GM19468 (cell line): ENCODE data around the gene TRIM40.

Experiments
- ATAC-seq: cut with Tn5 transposase; IDR thresholded peaks from one replicate; pipeline ENCODE4 v1.9.1; 2021; ENCODE audit warnings: mild to moderate bottlenecking, moderate library complexity, moderate number of reproducible peaks; ENCODE audit not compliant: unreplicated experiment; ENCODE audit errors: extremely low read depth

Gene TRIM40

DNA sequence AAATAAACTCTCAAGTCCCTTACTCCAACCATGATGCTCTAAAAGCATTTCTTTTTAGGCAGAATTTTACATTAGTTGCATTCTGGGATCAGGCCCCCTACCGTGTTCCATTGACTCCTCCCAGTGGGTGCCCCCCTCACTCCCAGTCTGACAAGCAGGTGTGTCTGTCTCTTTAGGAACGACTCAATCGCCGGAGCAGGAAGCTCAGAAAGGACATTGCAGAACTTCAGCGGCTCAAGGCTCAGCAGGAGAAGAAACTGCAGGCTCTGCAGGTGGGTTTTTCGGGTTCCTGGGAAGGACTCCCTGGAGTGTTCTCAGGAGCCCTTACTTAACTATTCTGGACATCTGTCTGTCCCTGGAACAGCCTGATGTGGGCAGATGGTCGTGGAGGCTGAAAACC is 9.9 kb downstream of the TRIM40 start:
- no peak for ATAC-seq

DNA sequence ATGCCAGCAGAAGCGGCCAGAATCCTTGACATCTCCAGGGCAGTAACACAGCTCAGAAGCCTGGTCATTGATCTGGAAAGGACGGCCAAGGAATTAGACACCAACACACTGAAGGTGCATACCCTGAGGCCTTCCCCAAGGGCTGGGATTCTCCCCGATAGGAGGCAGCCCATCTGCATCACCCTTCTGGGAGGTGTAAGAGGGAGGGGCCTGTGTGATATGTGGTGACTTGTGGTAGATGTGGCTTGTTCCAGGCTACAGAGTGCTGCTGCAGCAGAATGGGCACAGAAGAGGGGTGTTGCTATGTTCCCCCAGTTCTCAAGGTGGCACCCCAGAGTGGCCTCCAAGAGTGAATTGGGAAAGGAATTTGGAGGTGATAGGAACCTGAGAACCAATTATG is 11.2 kb downstream of the TRIM40 start:
- no peak for ATAC-seq

DNA sequence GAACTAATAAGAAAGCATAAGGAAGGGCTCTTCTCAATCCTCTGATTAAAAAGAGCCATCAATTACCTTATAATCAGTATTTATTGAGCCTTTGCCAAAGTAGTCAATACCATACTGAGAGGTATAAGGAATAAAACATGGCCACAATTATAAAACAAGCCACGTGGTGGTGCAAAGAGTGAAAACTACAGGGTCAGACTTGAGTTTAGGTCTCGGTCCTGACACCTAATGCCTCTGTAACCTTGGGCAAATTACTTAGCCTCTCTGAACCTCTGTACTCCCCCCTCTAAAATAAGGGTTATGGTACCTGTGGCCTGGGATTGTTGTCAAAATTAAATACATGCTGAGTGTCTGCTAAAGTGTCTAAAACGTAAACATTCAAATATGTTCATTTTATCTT is 13.3 kb downstream of the TRIM40 start:
- ATAC-seq: no peak

DNA sequence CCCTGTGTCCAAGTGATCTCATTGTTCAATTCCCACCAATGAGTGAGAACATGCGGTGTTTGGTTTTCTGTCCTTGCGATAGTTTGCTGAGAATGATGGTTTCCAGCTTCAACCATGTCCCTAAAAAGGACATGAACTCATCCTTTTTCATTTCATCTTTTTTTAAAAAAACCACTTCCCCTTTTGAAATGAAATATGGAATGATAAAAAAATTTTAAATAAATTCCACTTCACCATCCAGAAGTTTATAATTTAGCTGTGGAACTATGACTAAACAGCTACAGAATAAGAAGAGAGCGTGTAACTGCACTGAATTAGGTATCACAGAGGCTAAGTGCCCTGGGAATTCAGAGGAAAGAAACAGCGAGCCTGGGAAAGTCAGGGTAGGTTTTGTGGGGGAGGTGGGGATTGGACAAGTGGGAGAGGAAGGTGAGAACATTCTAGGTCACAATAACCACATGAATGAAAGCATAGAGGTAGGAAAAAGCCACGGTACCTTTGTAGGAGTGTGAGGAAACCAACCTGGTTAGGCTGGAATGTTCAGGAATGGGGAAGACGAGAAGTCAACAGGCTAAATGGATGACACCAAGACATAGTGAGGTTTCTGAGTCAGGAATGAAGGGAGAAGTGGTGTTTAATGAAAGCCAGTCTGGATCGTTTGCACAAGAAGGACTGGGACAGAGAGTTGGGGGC is 14.1 kb downstream of the TRIM40 start:
- ATAC-seq: no peak

DNA sequence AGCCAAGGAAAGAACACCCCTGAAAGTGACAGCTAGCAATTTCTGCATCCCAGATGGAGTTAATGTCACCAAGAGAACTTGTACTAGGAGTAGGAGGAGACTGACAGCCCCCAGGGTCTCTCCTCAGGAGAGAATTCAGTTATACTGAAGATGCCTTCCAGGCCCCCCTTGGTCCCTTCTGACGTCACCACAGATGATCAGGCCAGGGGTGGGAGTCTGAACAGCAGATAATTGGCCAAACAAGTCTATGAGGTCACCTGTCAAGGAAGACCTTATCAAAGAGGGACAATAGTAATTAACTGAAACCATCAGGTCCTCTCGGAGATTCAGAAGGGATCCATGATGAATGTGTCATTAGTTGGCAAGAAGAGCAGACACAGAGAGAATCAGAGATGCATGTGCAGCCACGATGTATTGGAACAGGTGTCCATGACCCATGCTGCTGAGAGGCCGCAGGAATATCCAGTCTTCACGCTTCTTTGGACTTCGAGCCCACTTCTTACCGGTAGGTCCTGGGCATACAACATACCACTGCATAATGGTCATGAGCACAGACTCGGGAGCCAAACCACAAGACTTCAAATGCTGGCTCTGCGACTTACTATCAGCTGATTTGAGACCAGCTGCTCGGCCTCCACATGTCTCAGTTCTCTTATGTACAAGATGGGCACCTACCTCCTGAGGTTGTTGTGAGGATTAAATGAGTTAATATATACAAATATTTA is 14.9 kb downstream of the TRIM40 start:
- no peak for ATAC-seq

DNA sequence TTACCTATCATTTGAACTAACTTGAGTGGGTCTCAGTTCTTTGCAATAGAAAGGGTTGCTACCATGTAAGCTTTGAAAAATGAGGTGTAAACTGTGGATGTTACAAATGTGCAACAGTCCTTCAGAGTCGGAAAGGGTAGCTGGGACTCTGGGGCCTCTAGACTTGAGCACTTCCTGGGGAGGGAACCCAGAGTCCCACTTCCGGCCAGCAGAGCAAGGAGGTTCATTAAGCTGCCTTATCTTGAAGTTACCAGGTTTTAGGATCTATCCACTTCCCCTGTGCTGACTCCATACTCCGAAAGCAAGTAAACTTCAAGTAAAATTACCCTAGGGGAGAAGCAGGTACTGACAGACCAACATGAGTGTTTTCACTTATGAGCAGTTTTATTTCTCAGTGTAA is 15.6 kb downstream of the TRIM40 start:
- ATAC-seq: no peak

DNA sequence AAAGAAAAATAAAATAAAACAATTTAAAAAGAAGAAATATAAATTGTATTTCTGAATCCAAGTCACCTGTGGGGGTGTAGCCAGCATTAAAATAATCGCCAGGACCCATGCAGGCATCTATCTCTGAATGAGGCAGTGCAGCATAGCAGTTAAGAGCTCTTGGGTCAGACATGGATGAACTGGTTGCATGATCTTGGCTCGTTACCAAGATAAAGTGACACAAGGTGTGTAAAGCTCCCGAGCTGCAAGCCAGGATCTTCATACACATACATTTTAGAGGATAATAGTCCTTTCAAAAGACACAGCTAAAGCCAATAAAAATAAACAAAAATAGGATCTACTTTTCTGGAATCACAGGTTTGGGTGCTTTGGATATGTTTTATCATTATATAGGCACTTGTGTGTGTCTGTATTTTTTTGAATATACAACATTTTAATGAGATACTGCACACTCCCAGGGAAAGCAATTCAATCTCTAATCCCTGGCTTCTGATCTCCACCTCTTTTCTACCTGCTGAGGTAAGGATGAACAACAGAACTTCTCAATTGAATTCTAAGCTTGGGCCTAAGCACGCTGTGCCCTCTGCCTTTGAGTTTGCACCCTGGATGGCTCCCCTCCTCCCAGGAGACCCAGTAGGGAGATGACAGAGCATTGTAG is 16.2 kb downstream of the TRIM40 start:
- no peak for ATAC-seq

DNA sequence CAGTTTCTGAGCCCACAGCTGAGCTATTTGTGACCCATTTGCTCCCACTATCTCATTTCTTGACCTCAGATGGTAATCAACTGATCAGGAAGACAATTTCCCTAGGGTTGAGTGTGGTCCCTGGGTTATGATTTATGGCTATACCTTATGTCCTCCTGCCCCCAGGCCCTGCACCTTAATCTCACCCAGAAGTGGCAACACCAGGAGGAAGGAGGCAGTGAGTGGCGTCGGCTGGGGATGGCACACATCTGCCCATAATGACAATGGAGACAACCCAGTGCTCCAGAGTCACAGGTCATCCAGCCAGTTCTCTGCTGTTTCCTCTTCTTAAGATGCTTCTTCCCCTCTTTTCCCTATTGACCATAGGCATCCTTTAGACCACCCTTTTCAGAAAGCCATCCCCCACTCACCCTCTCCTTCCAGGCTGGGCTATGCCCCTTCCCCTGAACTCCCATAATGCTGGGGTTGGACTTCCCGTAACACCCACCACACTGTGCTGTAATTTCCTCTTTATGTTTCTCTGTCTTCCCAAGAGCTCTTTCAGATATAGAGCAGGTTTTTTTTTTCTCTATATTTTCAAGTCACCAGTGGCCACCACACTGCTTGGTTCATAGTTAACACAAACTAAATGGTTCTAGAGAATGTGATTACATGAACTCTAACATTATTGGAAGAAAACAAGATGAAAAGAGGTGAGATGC is 17.1 kb downstream of the TRIM40 start:
- no peak for ATAC-seq

DNA sequence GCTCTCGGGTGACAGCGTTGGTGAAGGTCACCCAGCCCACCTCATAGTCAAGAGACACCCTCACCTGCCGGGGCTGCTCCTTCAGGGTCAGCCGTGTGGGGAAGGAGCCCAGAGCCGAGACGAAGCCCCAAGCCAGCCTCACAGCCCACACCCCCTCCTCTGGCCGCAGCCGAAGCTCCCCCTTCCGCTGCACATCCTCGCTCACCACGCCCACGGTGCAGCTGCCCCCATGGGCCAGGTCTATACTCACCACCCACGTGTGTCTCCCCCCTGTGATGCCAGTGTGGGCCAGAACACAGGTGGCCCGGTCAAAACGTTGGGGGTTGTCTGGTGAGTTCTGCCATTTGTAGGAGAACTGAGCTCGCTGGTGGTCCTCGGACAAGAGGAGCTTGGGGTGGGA is 18.1 kb downstream of the TRIM40 start:
- no peak for ATAC-seq

DNA sequence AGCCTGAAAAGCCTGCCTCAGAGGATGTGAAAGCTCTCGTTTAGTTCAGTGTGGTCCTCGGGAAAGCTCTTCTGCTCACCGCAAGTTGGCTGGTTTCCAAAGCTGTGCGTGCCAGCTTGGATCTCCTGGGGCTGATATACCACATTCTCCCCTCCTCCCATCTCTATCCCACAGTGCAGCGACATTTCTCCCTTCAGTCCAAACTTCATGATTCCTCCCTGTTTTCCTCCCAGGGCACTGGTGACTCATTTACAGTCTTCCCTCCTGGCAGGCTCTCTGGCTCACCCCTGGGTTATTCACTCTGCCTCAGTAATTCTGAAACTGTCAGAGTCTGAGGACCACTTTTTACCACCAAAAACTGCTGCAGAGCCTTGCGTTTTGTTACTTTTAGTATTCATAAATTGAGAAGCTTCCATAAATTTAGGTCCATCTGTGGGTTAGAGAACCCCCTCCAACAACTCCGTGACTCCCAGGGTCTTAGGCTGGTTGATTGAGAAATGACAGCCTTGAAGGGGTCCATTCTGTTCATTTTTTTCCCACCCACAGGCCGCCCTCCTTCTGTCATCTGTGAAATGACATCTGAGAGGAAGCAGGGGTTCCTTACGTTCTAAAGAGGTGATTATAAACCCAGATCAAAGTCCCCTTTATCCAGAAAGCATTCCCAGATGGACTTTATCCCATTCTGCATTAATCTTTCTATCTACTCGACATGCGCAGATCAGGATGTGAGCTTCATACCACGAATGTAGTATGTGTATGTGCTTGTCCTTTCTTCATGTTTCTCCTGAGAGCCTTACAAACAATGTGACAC is 19.0 kb downstream of the TRIM40 start:
- ATAC-seq: no peak

DNA sequence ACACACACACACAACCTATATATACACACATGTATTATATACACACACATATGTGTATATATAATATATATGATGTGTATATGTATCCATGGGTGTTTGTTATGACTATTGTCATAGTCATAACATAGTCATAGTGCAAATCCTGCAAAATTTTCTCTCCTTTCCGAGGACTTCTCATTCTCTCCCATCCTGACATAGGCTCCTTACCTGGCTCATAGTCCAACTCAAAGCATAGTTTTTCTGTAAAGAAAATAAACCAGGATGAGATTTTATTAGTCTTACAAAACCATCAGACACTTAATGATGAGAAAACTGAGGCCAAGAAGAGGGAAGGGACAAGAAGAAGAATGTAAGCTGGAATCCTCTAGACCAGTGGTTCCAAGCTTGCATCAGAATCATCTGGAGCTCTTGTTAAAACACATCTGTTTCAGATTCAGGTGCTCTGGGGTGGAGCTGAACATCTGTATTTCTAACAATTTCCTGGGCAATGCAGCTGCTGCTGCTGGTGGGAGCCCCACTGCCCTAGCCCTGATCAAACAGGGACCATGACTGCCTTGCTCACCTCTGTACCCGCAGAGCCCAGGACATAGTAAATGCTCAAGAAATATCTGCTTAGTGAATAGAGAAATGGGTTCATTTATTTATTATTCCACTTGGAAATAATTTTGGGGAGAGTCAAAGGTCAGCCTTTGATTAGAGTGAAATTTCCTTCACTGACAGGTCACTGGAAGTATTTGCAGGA is 19.8 kb downstream of the TRIM40 start:
- ATAC-seq: no peak

DNA sequence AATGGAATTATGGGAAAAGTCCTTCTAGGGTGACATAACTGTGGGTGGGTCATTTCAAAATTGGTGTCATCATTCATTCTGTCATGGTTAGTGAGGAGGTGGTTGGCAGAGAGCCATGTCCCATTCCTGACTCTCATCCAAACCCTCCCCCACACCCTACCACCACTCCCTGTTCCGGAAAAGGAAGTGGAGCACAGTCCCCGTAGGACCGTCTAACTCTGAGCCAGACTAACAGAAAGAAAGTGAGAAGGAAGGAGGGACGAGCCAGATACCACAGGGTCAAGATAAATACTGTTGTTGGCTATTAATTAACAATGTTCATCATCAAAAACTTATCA is 20.3 kb downstream of the TRIM40 start:
- no peak for ATAC-seq

DNA sequence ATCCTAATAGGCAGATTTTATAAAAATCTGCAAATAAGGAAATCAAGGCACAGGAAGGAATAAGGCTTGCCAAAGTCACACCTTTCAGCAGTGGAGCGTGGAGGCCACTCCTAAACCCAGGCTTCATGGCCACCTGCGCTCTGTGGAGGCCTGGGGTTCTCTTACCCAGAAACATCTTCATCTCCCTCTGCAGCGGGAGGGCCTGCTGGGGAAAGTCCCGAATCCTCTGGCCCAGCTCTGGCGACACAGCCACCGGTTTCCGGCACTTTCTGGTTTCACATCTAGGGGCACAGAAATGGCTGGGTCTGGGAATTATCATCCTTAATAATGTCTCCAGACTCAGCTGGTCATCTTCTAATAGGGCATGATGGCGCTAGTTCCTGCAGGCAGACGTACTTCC is 20.8 kb downstream of the TRIM40 start:
- ATAC-seq: no peak

DNA sequence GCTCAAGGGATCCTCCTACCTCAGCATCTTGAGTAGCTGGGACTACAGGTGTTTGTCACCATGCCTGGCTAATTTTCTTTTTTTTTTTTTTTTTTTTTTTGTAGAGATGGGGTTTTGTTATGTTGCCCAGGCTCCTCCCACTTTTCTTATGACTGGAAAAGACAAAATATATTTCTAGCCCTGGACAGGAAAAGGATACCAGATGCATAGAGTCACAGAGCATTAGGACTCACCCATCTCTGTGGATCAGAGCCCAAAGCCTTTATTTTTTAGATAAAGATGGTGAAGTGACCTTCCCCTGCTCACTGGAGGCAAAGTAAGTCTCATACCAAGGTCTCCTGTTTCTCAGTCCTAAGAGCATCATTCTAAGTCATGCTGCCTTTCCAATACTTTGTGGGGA is 21.6 kb downstream of the TRIM40 start:
- ATAC-seq: no peak

DNA sequence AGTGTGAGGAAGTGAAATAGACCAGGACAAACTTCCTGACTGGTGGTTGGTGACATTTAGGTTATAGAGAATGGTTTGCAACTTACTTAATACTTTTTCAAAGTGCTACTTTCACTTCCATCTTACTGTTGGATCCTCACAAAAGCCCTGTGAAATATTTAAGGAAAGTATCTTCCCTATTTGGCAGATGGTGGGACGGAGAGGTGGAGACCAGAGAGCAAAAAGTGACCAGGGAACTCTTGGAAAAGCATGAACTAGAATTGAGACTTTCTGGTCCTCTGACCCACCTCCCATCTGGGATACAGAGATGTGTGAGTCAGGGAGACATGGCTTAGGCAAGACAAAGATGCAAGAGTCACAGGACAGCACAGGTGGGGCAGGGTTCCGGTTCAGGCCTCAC is 22.1 kb downstream of the TRIM40 start:
- ATAC-seq: no peak

DNA sequence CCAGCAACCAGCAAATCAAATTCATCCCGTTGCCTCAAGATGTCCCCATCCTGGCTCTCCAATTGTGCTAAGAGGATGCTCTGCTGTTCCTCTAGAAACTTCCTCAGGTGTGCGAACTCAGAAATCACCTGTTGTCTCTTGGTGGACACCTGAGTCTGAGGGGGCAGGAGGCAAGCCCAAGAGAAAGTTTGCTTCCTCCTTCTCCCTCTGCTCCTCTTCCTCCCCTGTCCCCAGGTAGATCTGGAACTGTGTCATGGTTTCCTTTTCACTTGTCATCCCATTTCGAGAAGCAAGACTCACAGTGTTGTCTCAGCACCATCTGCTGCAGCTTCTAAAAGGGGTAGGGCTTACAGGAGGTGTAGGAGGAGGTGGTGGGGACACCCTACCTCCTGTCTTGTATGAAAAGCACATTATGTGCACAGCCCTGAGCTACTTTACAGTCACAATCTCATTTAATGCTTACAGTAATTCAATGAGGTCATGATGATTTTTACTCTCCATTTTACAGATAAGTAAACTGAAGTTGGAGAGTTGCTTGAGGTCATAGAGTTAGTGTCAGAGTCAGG is 22.6 kb downstream of the TRIM40 start:
- ATAC-seq: no peak

DNA sequence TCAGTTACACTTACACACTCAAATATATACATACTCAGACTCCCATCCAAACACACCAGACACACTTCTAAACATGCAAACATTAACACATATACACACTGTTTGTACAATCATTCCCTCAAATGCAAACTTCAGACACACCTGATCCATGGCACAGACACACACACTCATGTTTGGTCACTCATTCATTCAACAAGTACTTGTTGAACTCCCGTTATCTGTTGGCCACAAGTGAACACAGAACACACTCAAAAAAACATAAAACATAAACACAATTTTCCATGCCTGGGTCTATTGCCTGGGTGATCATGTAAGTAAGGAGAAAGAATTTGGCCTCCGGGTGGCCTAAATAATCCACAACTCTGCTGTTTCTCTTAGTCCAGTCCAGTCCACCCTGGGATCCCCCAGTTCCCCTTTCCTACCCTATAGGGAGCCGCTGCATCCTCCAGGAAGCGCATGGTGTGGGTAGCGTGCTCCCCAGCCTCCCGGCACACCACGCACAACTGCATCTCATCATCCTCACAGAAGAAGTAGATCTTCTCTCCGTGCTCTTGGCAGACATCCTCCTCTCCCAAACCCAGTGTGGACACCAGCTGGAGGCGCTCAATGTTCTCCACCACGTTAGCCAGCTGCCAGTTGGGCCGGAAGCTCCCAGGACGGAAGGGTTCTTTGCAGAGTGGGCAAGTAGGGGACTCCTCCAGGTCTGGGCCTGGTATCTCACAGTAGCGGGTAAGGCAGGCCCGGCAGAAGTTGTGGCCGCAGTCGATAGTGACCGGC is 24.3 kb downstream of the TRIM40 start:
- ATAC-seq: no peak

DNA sequence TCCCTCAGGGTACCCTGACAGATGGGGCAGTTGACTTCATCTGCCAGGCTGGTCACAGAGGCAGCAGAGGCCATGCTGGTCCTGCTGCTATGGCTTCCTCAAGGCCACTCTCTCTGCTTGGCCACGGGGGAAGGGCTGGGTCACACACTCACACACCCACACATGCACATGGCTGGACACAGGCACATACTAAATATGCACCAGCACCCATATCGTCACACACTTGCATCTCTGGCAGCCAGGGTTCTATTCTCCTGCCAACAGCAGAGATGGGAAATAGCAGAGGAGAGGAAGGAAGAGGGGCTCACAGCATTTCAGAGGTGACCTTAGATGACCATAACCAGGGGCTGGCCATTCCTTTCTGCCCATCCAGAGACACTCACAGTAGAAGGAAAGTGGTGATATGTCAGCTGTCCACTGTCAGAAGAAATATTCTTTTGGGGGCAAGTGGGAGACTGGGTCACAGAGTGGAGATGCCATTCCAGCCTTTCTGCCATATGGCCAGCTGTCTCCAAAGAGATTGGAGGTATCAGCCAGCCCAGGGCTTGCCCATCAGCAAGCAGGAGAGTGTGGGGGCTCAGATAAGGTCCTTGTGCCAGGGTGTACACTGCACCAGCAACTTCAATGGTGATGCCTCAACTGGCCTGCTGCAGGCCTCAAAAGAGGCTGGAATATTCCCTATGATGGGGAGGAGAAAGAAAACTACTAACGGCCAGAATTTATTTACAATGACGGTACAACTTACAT is 25.0 kb downstream of the TRIM40 start, which contains the start of gene TRIM10:
Gene TRIM10, minus strand, starts transcription at position 427 of the 747 bp plus-strand sequence. Its CDS starts 353 bp downstream, at position 74.
- no peak for ATAC-seq
